Choroid plexus epithelial cell (primary cell): Measurements from ENCODE around the gene PHLDA1.

Source experiments
- DNase-seq: peaks from one replicate; pipeline ENCODE4 v3.0.0-alpha.2; 2010; ENCODE audit warnings: low read depth
- H3K4me3 ChIP-seq: 2 replicates; pipeline ENCODE4 v1.5.1; 2011; ENCODE audit warnings: low read depth, mild to moderate bottlenecking, control low read depth, low read length, moderate library complexity
- CTCF ChIP-seq: conservative IDR thresholded peaks from 2 replicates; pipeline ENCODE4 v1.5.1; 2011; ENCODE audit warnings: low read depth, mild to moderate bottlenecking, control low read depth, inconsistent platforms, low read length, moderate library complexity

PHLDA1 gene

GRCh38 chr12:76040461-76040860, 8.9 kb upstream of the PHLDA1 start:
- TF ChIP-seq CTCF: no peak
- no peak for DNase-seq

GRCh38 chr12:76038176-76038575, 6.6 kb upstream of the PHLDA1 start:
- no peak for TF ChIP-seq CTCF
- H3K4me3 ChIP-seq: no peak overlapping the region
- DNase-seq: no peak

More at GRCh38 chr12:76040461-76040860, 8.9 kb upstream of the PHLDA1 start:
- H3K4me3 ChIP-seq: no peak overlapping the region

- DNase-seq: peak; percentile 94
- no peak overlapping the region for H3K4me3 ChIP-seq
- TF ChIP-seq CTCF: peak; percentile 83
These were observed 5.8 kb upstream of the PHLDA1 start for GRCh38 chr12:76037130-76038103.

- H3K4me3 ChIP-seq: no peak overlapping the region
- DNase-seq: no peak
- TF ChIP-seq CTCF: no peak
These were observed 3.5 kb upstream of the PHLDA1 start for GRCh38 chr12:76035045-76035444.

GRCh38 chr12:76033081-76034011, 1.8 kb upstream of the PHLDA1 start:
- peak; percentile 69 for DNase-seq
- TF ChIP-seq CTCF: no peak
- peak overlapping the region; percentile 97 for H3K4me3 ChIP-seq

GRCh38 chr12:76032043-76032981, 736 bp upstream of the PHLDA1 start:
- no peak for TF ChIP-seq CTCF

More at GRCh38 chr12:76032043-76032981, 736 bp upstream of the PHLDA1 start:
- H3K4me3 ChIP-seq: peak overlapping the region; percentile 97
- peak; percentile 74 for DNase-seq
